ENCODE results near the gene HSPE1. TPM values are rescaled to one million over a fixed set of nuclear protein-coding genes. Genes with fewer than 3 reads are reported as not detected.
"Not testable (repeated sequence)": the region's sequence is repeated elsewhere in the genome, so short reads cannot be mapped to it uniquely, and the experiment has no call there.

HSPE1 gene
- total RNA-seq, 4 donors from 2014 or later, result 22.3 to 55.0 (median 39.4) TPM

DNA sequence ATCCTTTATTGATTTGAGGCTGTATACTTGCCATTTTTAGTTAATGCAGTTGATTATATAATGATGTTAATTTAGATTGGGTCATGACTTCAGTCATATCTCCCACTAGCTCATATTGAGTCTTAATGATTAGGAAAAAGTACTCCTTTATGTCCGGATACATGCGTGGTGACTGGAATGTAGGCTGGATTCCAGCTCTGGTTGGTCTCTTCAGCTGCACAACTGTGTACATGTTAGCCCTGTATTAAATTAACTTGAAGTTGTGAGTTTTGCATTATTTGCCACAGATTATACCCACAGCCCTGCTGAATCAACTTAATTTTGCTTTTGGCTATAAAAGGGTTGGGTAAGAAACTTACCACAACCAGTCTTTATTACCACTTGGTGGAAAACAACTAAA is 38.2 kb downstream of the HSPE1 start:
- no peaks in the 10 kb centered on the region for H3K27me3 ChIP-seq
- H3K27ac ChIP-seq, result no peak overlapping the region
- H3K4me1 ChIP-seq, result no peaks in the 10 kb centered on the region
- H3K4me3 ChIP-seq, result no peak overlapping the region
- no peaks in the 10 kb centered on the region for H3K9me3 ChIP-seq
- DNase-seq, result no peak
- no peaks in the 10 kb centered on the region for H3K36me3 ChIP-seq
- no peak for TF ChIP-seq POLR2A (IDR thresholded peaks at IDR 0.05)
- TF ChIP-seq, protein P1, sequence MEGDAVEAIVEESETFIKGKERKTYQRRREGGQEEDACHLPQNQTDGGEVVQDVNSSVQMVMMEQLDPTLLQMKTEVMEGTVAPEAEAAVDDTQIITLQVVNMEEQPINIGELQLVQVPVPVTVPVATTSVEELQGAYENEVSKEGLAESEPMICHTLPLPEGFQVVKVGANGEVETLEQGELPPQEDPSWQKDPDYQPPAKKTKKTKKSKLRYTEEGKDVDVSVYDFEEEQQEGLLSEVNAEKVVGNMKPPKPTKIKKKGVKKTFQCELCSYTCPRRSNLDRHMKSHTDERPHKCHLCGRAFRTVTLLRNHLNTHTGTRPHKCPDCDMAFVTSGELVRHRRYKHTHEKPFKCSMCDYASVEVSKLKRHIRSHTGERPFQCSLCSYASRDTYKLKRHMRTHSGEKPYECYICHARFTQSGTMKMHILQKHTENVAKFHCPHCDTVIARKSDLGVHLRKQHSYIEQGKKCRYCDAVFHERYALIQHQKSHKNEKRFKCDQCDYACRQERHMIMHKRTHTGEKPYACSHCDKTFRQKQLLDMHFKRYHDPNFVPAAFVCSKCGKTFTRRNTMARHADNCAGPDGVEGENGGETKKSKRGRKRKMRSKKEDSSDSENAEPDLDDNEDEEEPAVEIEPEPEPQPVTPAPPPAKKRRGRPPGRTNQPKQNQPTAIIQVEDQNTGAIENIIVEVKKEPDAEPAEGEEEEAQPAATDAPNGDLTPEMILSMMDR (IDR thresholded peaks at IDR 0.05), result no peak
- intact Hi-C loops (cut with DNase I; ENCODE audit: low total_unique reads), result no loop called here

DNA sequence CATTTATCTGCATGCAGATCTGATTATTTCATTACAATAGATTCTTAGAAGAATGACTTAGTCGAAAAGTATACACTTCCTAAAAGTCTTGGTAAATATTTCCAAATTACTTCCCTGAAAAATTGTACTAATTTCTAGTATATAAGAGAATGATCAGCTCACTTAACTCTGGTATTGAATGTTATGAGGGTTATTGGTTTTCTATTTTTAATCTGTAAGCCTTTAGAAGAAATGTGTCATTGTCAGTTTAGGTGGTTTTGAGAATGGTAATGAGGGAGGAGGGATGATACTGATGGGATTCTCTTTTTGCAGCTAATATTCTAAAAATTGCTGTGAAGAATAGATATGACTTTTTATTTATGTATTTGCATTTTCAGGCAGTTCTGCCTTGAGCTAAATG is 39.6 kb downstream of the HSPE1 start:
- H3K27me3 ChIP-seq, result no peaks in the 10 kb centered on the region
- no peaks in the 10 kb centered on the region for H3K4me1 ChIP-seq
- TF ChIP-seq, protein P1 (IDR thresholded peaks at IDR 0.05), result no peak
- TF ChIP-seq POLR2A (IDR thresholded peaks at IDR 0.05), result no peak
- H3K4me3 ChIP-seq, result no peak overlapping the region
- intact Hi-C loops (cut with DNase I; ENCODE audit: low total_unique reads), result no loop called here
- H3K36me3 ChIP-seq, result no peaks in the 10 kb centered on the region
- no peaks in the 10 kb centered on the region for H3K9me3 ChIP-seq
- H3K27ac ChIP-seq, result no peak overlapping the region
- no peak for DNase-seq

DNA sequence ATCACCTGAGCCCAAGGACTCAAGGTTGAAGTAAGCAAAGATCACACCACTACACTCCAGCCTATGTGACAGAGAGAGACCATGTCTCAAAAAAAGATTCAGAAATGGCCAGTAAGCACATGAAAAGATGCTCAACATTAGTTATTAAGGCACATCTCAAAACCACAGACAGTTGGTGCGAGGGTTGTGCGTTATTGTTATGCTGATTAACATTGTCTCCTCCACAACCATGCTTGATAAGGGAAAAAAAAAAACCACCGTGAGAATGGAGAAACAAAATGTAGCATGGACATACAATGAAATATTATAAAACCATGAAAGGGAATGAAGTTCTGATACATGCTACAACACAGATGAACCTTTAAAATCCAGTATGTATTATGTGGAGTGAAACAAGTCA is 43.0 kb downstream of the HSPE1 start:
- no peaks in the 10 kb centered on the region for H3K36me3 ChIP-seq
- intact Hi-C loops (cut with DNase I; ENCODE audit: low total_unique reads), result no loop called here
- no peak overlapping the region for H3K4me3 ChIP-seq
- H3K4me1 ChIP-seq, result no peaks in the 10 kb centered on the region
- no peak for DNase-seq
- H3K9me3 ChIP-seq, result no peaks in the 10 kb centered on the region
- no peaks in the 10 kb centered on the region for H3K27me3 ChIP-seq
- H3K27ac ChIP-seq, result no peak overlapping the region
- no peak for TF ChIP-seq POLR2A (IDR thresholded peaks at IDR 0.05)
- TF ChIP-seq, protein P1 (IDR thresholded peaks at IDR 0.05), result no peak

DNA sequence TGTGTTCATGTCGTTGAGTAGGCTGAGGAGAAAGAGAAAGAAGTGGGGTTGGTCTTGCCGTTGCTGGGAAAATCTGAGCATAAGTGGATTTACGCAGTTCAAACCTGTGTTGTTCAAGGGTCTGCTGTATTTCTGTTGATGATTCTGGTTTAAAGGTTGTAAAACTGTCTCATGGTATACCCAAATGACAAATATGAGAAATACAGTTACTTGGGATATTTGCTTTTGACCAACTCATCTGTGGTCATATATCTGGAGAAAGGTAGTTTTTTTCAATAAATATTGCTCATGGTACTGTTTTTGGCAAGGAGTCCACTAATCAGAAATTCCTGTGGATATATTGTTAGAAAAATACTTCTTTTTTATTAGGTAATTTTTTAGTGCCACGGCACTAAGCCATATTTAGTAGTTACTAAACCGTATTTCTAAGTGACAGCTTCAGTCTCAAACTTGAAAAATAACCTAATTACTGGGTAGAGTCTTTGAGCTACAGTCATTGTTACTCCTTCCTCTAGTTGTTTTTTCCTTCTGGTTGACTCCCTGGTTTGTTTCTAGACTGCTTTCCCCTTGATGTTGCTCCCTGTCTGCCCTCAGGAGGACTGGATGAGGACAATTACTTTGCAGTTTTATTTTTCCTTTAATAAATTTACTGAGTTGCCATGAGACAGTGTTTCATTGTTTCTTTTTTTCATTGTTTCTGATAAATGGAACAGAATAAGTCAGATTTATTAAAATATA is 47.2 kb downstream of the HSPE1 start:
- H3K36me3 ChIP-seq, result no peaks in the 10 kb centered on the region

DNA sequence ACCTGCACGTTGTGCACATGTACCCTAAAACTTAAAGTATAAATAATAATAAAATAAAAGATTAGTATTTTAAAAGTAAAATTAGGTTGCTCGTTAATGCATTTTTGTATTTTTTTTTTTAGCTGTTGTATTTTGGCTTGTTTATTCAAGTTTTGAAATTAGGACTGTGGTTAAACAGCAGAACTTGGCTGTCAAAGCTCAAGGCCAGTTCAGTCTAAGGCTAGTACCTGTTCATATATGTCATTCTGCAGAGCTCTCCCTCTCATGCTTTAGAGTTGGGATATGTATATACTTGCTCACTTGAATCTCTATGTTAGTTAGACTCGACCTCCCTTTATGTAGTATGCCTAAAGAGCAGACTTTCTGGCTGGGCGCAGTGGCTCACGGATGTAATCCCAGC is 48.4 kb downstream of the HSPE1 start:
- H3K36me3 ChIP-seq, result no peaks in the 10 kb centered on the region
- no peak overlapping the region for H3K27ac ChIP-seq
- no peaks in the 10 kb centered on the region for H3K27me3 ChIP-seq

More for the DNA sequence above, 47.2 kb downstream of the HSPE1 start:
- Histone ChIP-seq H3K4me3 (no peak overlapping the region), H3K27ac (peak overlapping the region in 1 of 2 donors; percentile 26), H3K4me1 (no peaks in the 10 kb centered on the region), H3K9me3 (no peaks in the 10 kb centered on the region), H3K27me3 (no peaks in the 10 kb centered on the region)
- intact Hi-C loops (cut with DNase I; ENCODE audit: low total_unique reads), result no loop called here
- DNase-seq, result no peak
- TF ChIP-seq, protein P1 (IDR thresholded peaks at IDR 0.05), result no peak
- TF ChIP-seq POLR2A (IDR thresholded peaks at IDR 0.05), result no peak

DNA sequence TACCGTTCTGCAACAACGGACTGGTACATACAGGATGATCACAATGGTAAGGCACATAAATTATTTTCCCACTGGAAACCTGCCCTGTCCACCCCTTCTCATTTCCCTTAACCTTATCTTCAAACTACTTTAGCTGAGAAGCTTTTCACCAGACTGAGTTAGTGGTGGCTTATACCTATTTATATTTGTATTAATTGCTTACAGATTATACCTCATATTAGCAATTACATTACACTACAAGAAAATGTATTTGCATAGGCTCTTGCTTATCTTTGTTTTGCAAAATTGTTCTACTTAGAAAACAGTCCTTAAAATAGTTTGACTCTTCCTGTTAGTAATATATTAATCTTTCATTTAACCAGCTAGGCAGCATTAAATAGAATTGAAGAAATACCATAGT is 51.1 kb downstream of the HSPE1 start:
- H3K36me3 ChIP-seq; H3K4me1 ChIP-seq; H3K27ac ChIP-seq; H3K4me3 ChIP-seq; H3K9me3 ChIP-seq; DNase-seq; H3K27me3 ChIP-seq; intact Hi-C loops (cut with DNase I; ENCODE audit: low total_unique reads): not testable (repeated sequence)

More for the DNA sequence above, 48.4 kb downstream of the HSPE1 start:
- intact Hi-C loops (cut with DNase I; ENCODE audit: low total_unique reads), result no loop called here
- H3K9me3 ChIP-seq, result no peaks in the 10 kb centered on the region
- no peak for TF ChIP-seq POLR2A (IDR thresholded peaks at IDR 0.05)
- TF ChIP-seq, protein P1 (IDR thresholded peaks at IDR 0.05), result no peak
- no peak for DNase-seq
- H3K4me3 ChIP-seq, result no peak overlapping the region
- no peaks in the 10 kb centered on the region for H3K4me1 ChIP-seq

Measured in uterus (tissue), 4 donors.